DND-41 (cell line): ENCODE measurements around the gene CX3CR1.

Source experiments
- ATAC-seq: fragments of 200-7000 bp; cut with Tn5 transposase; 3 replicates; pipeline ENCODE4 v1.9.1; 2021; ENCODE audit warnings: low read depth; ENCODE audit not compliant: insufficient read depth
- DNase-seq: peaks from one replicate; pipeline ENCODE4 v3.0.0-alpha.2; 2020
- H2AFZ ChIP-seq: 2 replicates; pipeline ENCODE4 v1.6.0; 2012; ENCODE audit warnings: low read depth, low read length
- H3K27ac ChIP-seq: 2 replicates; pipeline ENCODE4 v1.5.1; 2012; ENCODE audit warnings: low read length, inconsistent platforms
- H3K27me3 ChIP-seq: fragments of 200-600 bp; sonication (generic); 2 replicates; pipeline ENCODE4 v1.6.0; 2012; ENCODE audit warnings: low read length, mild to moderate bottlenecking, inconsistent platforms; ENCODE audit not compliant: insufficient read depth, poor library complexity
- H3K36me3 ChIP-seq: 2 replicates; pipeline ENCODE4 v1.5.1; 2012; ENCODE audit warnings: low read length, inconsistent platforms; ENCODE audit not compliant: insufficient read depth
- H3K4me1 ChIP-seq: 2 replicates; pipeline ENCODE4 v1.5.1; 2012; ENCODE audit warnings: mild to moderate bottlenecking, low read length; ENCODE audit not compliant: insufficient read depth
- H3K4me2 ChIP-seq: 2 replicates; pipeline ENCODE4 v1.6.0; 2012; ENCODE audit warnings: mild to moderate bottlenecking, moderate library complexity, low read length, inconsistent platforms; ENCODE audit not compliant: insufficient read depth
- H3K4me3 ChIP-seq, 2 experiments: fragments of 200-600 bp in 1 of 2; shearing (Covaris generic) in 1 of 2; 2 replicates each; pipeline ENCODE4 v1.5.1; 2012 to 2016; ENCODE audit warnings: inconsistent platforms in 2 of 2, low read length in 2 of 2, mild to moderate bottlenecking in 2 of 2, low read depth in 1 of 2, moderate library complexity in 1 of 2
- H3K79me2 ChIP-seq: 2 replicates; pipeline ENCODE4 v1.6.0; 2012; ENCODE audit warnings: low read length, inconsistent platforms; ENCODE audit not compliant: insufficient read depth
- H3K9ac ChIP-seq: 2 replicates; pipeline ENCODE4 v1.6.0; 2012; ENCODE audit warnings: low read depth, mild to moderate bottlenecking, inconsistent platforms, low read length, moderate library complexity
- H3K9me3 ChIP-seq: 2 replicates; pipeline ENCODE4 v1.5.1; 2012; ENCODE audit warnings: low read length, moderate library complexity, mild to moderate bottlenecking, inconsistent platforms; ENCODE audit not compliant: insufficient read depth, severe bottlenecking
- H4K20me1 ChIP-seq: 2 replicates; pipeline ENCODE4 v1.6.0; 2012; ENCODE audit warnings: low read length; ENCODE audit not compliant: insufficient read depth
- CTCF ChIP-seq: IDR thresholded peaks from 2 replicates; pipeline ENCODE4 v1.5.1; 2012; ENCODE audit warnings: borderline replicate concordance, low read length, moderate library complexity, mild to moderate bottlenecking; ENCODE audit not compliant: poor library complexity, severe bottlenecking; ENCODE audit errors: extremely low read depth
- EZH2 ChIP-seq: IDR thresholded peaks from 3 replicates; pipeline ENCODE4 v1.6.1; 2012; ENCODE audit warnings: borderline replicate concordance, low read depth, mild to moderate bottlenecking, moderate library complexity, low read length, inconsistent platforms; ENCODE audit not compliant: severe bottlenecking

The CX3CR1 gene

GRCh38 chr3:39295184-39295775, 15.4 kb upstream of the CX3CR1 start:
- no peak for DNase-seq

GRCh38 chr3:39294446-39295183, 14.8 kb upstream of the CX3CR1 start:
- TF ChIP-seq EZH2 (no peak), CTCF (no peak)
- DNase-seq (peak; percentile 50), ATAC-seq (peak; percentile 51)
- Histone ChIP-seq H3K9ac (peak overlapping the region; percentile 18; the same call in 1 of the 2 replicates), H3K27ac (peak overlapping the region; percentile 15; the same call in 1 of the 2 replicates), H3K4me3 (no peak overlapping the region), H3K4me1 (peaks cover 46% of the 10 kb centered on the region), H3K9me3 (peaks cover 13% of the 10 kb centered on the region), H3K4me2 (no peak overlapping the region), H3K36me3 (no peaks in the 10 kb centered on the region), H3K27me3 (no peaks in the 10 kb centered on the region), H4K20me1 (no peaks in the 10 kb centered on the region), H3K79me2 (no peaks in the 10 kb centered on the region), H2AFZ (peak overlapping the region; percentile 34; the same call in 1 of the 2 replicates)

More at GRCh38 chr3:39295184-39295775, 15.4 kb upstream of the CX3CR1 start:
- 0 out of 2 replicates have a peak overlapping the region, but pooled peaks have one; percentile 18 for H3K9ac ChIP-seq
- H3K4me2 ChIP-seq = no peak overlapping the region
- H3K79me2 ChIP-seq = no peaks in the 10 kb centered on the region
- H3K4me3 ChIP-seq = no peak overlapping the region
- H3K27me3 ChIP-seq = no peaks in the 10 kb centered on the region
- peak overlapping the region; percentile 33; the same call in 1 of the 2 replicates for H3K27ac ChIP-seq
- H3K9me3 ChIP-seq = peaks cover 18% of the 10 kb centered on the region
- H2AFZ ChIP-seq = peak overlapping the region; percentile 34; the same call in 1 of the 2 replicates
- H3K4me1 ChIP-seq = peaks cover 40% of the 10 kb centered on the region
- ATAC-seq = no peak
- H4K20me1 ChIP-seq = no peaks in the 10 kb centered on the region
- no peaks in the 10 kb centered on the region for H3K36me3 ChIP-seq
- no peak for TF ChIP-seq EZH2
- no peak for TF ChIP-seq CTCF

GRCh38 chr3:39292961-39293360, 13.1 kb upstream of the CX3CR1 start:
- no peaks in the 10 kb centered on the region for H3K27me3 ChIP-seq
- H3K79me2 ChIP-seq = no peaks in the 10 kb centered on the region
- DNase-seq (no peak), ATAC-seq (no peak)
- TF ChIP-seq EZH2 = no peak
- TF ChIP-seq CTCF = no peak
- peaks cover 4% of the 10 kb centered on the region for H3K9me3 ChIP-seq
- H3K27ac ChIP-seq = peak overlapping the region; percentile 72
- no peak overlapping the region for H3K9ac ChIP-seq
- peak overlapping the region; percentile 3 for H2AFZ ChIP-seq
- peaks cover 63% of the 10 kb centered on the region for H3K4me1 ChIP-seq
- no peaks in the 10 kb centered on the region for H4K20me1 ChIP-seq
- H3K4me2 ChIP-seq = no peak overlapping the region
- H3K36me3 ChIP-seq = no peaks in the 10 kb centered on the region
- no peak overlapping the region for H3K4me3 ChIP-seq
